CD14-positive monocyte (primary cell): ENCODE data around the gene KCNT1. TPM values are rescaled to one million over a fixed set of nuclear protein-coding genes. Genes with fewer than 3 reads are reported as not detected.
A peak's percentile ranks its signal among the peaks of the same experiment; 100 is the strongest.

Experiments
- DNase-seq, 3 donors: peaks; one replicate each; pipeline ENCODE4 v3.0.0-alpha.2; 2011 to 2022
- H2AFZ ChIP-seq: 2 replicates; pipeline ENCODE4 v1.6.0; 2012; ENCODE audit warnings: mild to moderate bottlenecking, low read depth, low read length, inconsistent platforms; ENCODE audit not compliant: insufficient read depth, poor library complexity, severe bottlenecking
- H3K27ac ChIP-seq, 2 donors: 1 replicate in 1 of 2; 2 replicates in 1 of 2; pipeline ENCODE4 v1.5.1; 2012 to 2013; ENCODE audit warnings: low read length in 2 of 2, control low read depth in 1 of 2, inconsistent platforms in 1 of 2, low read depth in 1 of 2, mild to moderate bottlenecking in 1 of 2
- H3K27me3 ChIP-seq, 2 donors: one replicate each; pipeline versions ENCODE4 v1.6.0 to v1.6.1; 2011 to 2013; ENCODE audit warnings: low read length in 2 of 2; ENCODE audit not compliant: control insufficient read depth in 2 of 2, insufficient read depth in 2 of 2
- H3K36me3 ChIP-seq, 2 donors: replicated peaks in 1 of 2; 1 replicate in 1 of 2; 2 replicates in 1 of 2; pipeline versions ENCODE4 v1.5.1 to v1.6.1; 2012 to 2013; ENCODE audit warnings: low read length in 2 of 2, control low read depth in 1 of 2, inconsistent platforms in 1 of 2, mild to moderate bottlenecking in 1 of 2; ENCODE audit not compliant: insufficient read depth in 2 of 2, control insufficient read depth in 1 of 2
- H3K4me1 ChIP-seq, 2 donors: 1 replicate in 1 of 2; 2 replicates in 1 of 2; pipeline versions ENCODE4 v1.5.1 to v1.6.1; 2012 to 2013; ENCODE audit warnings: low read length in 2 of 2, control low read depth in 1 of 2, inconsistent platforms in 1 of 2, mild to moderate bottlenecking in 1 of 2, moderate library complexity in 1 of 2; ENCODE audit not compliant: insufficient read depth in 2 of 2, control insufficient read depth in 1 of 2
- H3K4me2 ChIP-seq: replicated peaks from 2 replicates; pipeline ENCODE3; 2012; ENCODE audit warnings: low read length, moderate library complexity, mild to moderate bottlenecking; ENCODE audit not compliant: poor library complexity, severe bottlenecking; ENCODE audit errors: extremely low read depth
- H3K4me3 ChIP-seq, 3 experiments: fragments of 200-600 bp in 1 of 3; sonication (generic) in 1 of 3; replicated peaks in 1 of 3; 1 replicate in 2 of 3; 2 replicates in 1 of 3; pipeline ENCODE4 v1.5.1; 2011 to 2013; ENCODE audit warnings: low read length in 3 of 3, mild to moderate bottlenecking in 3 of 3, control low read depth in 2 of 3, low read depth in 2 of 3, inconsistent platforms in 1 of 3, moderate library complexity in 1 of 3
- H3K79me2 ChIP-seq: 2 replicates; pipeline ENCODE4 v1.6.0; 2012; ENCODE audit warnings: mild to moderate bottlenecking, control low read depth, inconsistent platforms, low read length, moderate library complexity; ENCODE audit not compliant: insufficient read depth
- H3K9ac ChIP-seq: 2 replicates; pipeline ENCODE4 v1.6.0; 2017; ENCODE audit warnings: low read length, mild to moderate bottlenecking; ENCODE audit not compliant: insufficient read depth, poor library complexity, severe bottlenecking
- H3K9me3 ChIP-seq, 2 donors: replicated peaks in 1 of 2; 1 replicate in 1 of 2; 2 replicates in 1 of 2; pipeline versions ENCODE4 v1.5.1 to v1.6.1; 2012 to 2013; ENCODE audit warnings: low read length in 2 of 2, control low read depth in 1 of 2; ENCODE audit not compliant: control insufficient read depth in 1 of 2, insufficient read depth in 1 of 2
- H4K20me1 ChIP-seq: 2 replicates; pipeline ENCODE4 v1.6.0; 2012; ENCODE audit warnings: mild to moderate bottlenecking, low read length, control low read depth, moderate library complexity; ENCODE audit not compliant: insufficient read depth
- H3K27ac Mint-ChIP-seq, 7 donors: one replicate each; pipeline ENCODE4 v1.8.0; 2020; ENCODE audit warnings: mild to moderate bottlenecking in 7 of 7, mixed read lengths in 7 of 7, moderate library complexity in 6 of 7, inconsistent platforms in 2 of 7
- H3K27me3 Mint-ChIP-seq, 3 donors: one replicate each; pipeline ENCODE4 v1.8.0; 2021 to 2022; ENCODE audit warnings: low read depth in 3 of 3, mild to moderate bottlenecking in 3 of 3, mixed read lengths in 3 of 3, moderate library complexity in 3 of 3, inconsistent platforms in 1 of 3
- H3K36me3 Mint-ChIP-seq, 2 donors: one replicate each; pipeline ENCODE4 v1.8.0; 2020; ENCODE audit warnings: mixed read lengths in 2 of 2, inconsistent platforms in 1 of 2, mild to moderate bottlenecking in 1 of 2
- H3K4me1 Mint-ChIP-seq: one replicate; pipeline ENCODE4 v1.8.0; 2020; ENCODE audit warnings: mild to moderate bottlenecking, mixed read lengths
- H3K4me3 Mint-ChIP-seq, 2 donors: one replicate each; pipeline ENCODE4 v1.8.0; 2020; ENCODE audit warnings: mild to moderate bottlenecking in 2 of 2, mixed read lengths in 2 of 2, moderate library complexity in 1 of 2
- H3K9me3 Mint-ChIP-seq, 7 donors: one replicate each; pipeline ENCODE4 v1.8.0; 2020 to 2022; ENCODE audit warnings: mixed read lengths in 7 of 7, mild to moderate bottlenecking in 6 of 7, moderate library complexity in 6 of 7, inconsistent platforms in 2 of 7
- CTCF ChIP-seq: fragments of 200-600 bp; IDR thresholded peaks from one replicate; pipeline ENCODE4 v1.8.0; 2022; ENCODE audit warnings: antibody characterized with exemption, mild to moderate bottlenecking
- WGBS: methylation state at CpG from one replicate; pipeline ENCODE4 v1.1.5; 2013; ENCODE audit warnings: missing lambda C conversion rate; ENCODE audit not compliant: insufficient coverage; 5-methylcytosine and 5-hydroxymethylcytosine counted together
- intact Hi-C, 2 donors: fragments of 100-400 bp; cut with micrococcal nuclease; formaldehyde crosslinking; loops; one replicate each; pipeline versions ENCODE4 v1.15.0 to v1.15.1; 2023
- polyA plus RNA-seq, 3 donors: library from polyadenylated mRNA; depleted of rRNA in 1 of 3; unstranded in 2 of 3; stranded (reverse) in 1 of 3; fragments of 300-500 nt in 2 of 3; fragments of >200 nt in 1 of 3; fragmentation: Illumina TruSeq in 2 of 3; gene quantifications; 1 replicate in 2 of 3; 2 replicates in 1 of 3; pipeline ENCODE4 v1.2.3, GENCODE V29; 2012 to 2021

The KCNT1 gene
- polyA plus RNA-seq, 3 donors, result not detected

GRCh38 chr9:135673941-135674340 lies 28.0 kb upstream of the KCNT1 start:
- Histone ChIP-seq H3K9ac (no peak overlapping the region), H4K20me1 (no peaks in the 10 kb centered on the region), H3K9me3 (no peaks in the 10 kb centered on the region), H3K36me3 (no peaks in the 10 kb centered on the region), H3K27ac (no peak overlapping the region), H3K4me3 (no peak overlapping the region), H3K27me3 (no peaks in the 10 kb centered on the region), H3K79me2 (no peaks in the 10 kb centered on the region), H2AFZ (no peak overlapping the region), H3K4me1 (no peaks in the 10 kb centered on the region), H3K4me2 (no peak overlapping the region)
- Mint-ChIP-seq H3K9me3 (peaks cover 0 to 4% (median 2%) of the 10 kb centered on the region in 7 donors), H3K36me3 (no peaks in the 10 kb centered on the region), H3K4me1 (no peaks in the 10 kb centered on the region), H3K27ac (peak overlapping the region in 1 of 7 donors; percentile 58), H3K4me3 (no peak overlapping the region), H3K27me3 (peaks cover 2 to 10% (median 6%) of the 10 kb centered on the region in 3 donors)
- WGBS, result 93% methylated on average over 8 of the region's 8 CpGs
- intact Hi-C loops, result no loop called here
- no peak for DNase-seq
- no peak for TF ChIP-seq CTCF

GRCh38 chr9:135674977-135675376 lies 27.0 kb upstream of the KCNT1 start:
- Histone ChIP-seq H3K9ac (no peak overlapping the region), H3K27me3 (no peaks in the 10 kb centered on the region), H3K4me2 (no peak overlapping the region), H2AFZ (no peak overlapping the region), H4K20me1 (no peaks in the 10 kb centered on the region), H3K4me1 (no peaks in the 10 kb centered on the region), H3K4me3 (no peak overlapping the region), H3K27ac (no peak overlapping the region), H3K9me3 (no peaks in the 10 kb centered on the region), H3K36me3 (no peaks in the 10 kb centered on the region), H3K79me2 (no peaks in the 10 kb centered on the region)
- peaks cover 2 to 8% (median 6%) of the 10 kb centered on the region in 3 donors for H3K27me3 Mint-ChIP-seq
- intact Hi-C loops, result no loop called here
- WGBS, result 94% methylated on average over 8 of the region's 10 CpGs
- no peaks in the 10 kb centered on the region for H3K4me1 Mint-ChIP-seq
- no peak overlapping the region for H3K27ac Mint-ChIP-seq
- H3K4me3 Mint-ChIP-seq, result no peak overlapping the region
- DNase-seq, result no peak
- peaks cover 0 to 2% (median 0%) of the 10 kb centered on the region in 7 donors for H3K9me3 Mint-ChIP-seq
- H3K36me3 Mint-ChIP-seq, result no peaks in the 10 kb centered on the region
- TF ChIP-seq CTCF, result no peak
